ENCODE measurements around the gene KCTD21.
A peak's percentile ranks its signal among the peaks of the same experiment; 100 is the strongest.
"Not testable (repeated sequence)": the region's sequence is repeated elsewhere in the genome, so short reads cannot be mapped to it uniquely, and the experiment has no call there.

The KCTD21 gene

GRCh38 chr11:78176605-78177141 is 11.8 kb downstream of the KCTD21 start:
- H3K4me3 ChIP-seq (replicated peaks in 1 of 2; ENCODE audit: low read depth in 2 of 2, low read length in 2 of 2) = no peak overlapping the region
- TF ChIP-seq CTCF (IDR thresholded peaks at IDR 0.05; ENCODE audit: low read depth, low read length) = no peak
- DNase-seq (ENCODE audit: low read depth in 2 of 2) = no peak

DNA sequence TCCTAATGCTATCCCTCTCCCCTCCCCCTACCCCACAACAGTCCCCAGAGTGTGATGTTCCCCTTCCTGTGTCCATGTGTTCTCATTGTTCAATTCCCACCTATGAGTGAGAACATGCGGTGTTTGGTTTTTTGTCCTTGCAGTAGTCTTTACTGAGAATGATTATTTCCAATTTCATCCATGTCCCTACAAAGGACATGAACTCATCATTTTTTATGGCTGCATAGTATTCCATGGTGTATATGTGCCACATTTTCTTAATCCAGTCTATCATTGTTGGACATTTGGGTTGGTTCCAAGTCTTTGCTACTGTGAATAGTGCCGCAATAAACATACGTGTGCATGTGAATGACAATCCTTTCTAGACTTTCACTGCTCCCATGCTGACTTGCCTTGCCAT is 12.6 kb downstream of the KCTD21 start:
- not testable (repeated sequence) for H3K4me3 ChIP-seq (replicated peaks in 1 of 2; ENCODE audit: low read depth in 2 of 2, low read length in 2 of 2)

DNA sequence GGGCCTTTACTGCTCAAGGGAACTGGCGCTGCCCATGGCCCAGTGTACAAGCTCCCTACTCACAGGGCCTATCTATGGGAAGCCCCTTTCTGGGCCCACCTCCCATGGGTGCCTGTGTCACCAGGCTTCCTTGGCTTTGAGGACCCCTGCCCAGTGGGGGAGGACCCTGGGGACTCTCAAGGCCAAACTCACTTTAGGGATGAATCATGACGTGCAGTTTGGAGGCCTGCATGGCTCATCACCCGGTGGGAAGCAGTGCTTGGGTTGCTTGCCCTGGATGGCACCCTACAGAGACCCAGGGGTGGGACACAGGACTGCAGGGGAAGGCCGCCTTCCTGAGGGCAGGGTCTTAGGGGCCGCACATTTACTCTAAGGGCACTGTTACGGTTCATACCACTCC is 16.5 kb downstream of the KCTD21 start:
- no peak for TF ChIP-seq CTCF (IDR thresholded peaks at IDR 0.05; ENCODE audit: low read depth, low read length)
- H3K4me3 ChIP-seq (replicated peaks in 1 of 2; ENCODE audit: low read depth in 2 of 2, low read length in 2 of 2) = no peak overlapping the region
- DNase-seq (ENCODE audit: low read depth in 2 of 2) = no peak

More for the DNA sequence above, 12.6 kb downstream of the KCTD21 start:
- DNase-seq (ENCODE audit: low read depth in 2 of 2) = not testable (repeated sequence)

DNA sequence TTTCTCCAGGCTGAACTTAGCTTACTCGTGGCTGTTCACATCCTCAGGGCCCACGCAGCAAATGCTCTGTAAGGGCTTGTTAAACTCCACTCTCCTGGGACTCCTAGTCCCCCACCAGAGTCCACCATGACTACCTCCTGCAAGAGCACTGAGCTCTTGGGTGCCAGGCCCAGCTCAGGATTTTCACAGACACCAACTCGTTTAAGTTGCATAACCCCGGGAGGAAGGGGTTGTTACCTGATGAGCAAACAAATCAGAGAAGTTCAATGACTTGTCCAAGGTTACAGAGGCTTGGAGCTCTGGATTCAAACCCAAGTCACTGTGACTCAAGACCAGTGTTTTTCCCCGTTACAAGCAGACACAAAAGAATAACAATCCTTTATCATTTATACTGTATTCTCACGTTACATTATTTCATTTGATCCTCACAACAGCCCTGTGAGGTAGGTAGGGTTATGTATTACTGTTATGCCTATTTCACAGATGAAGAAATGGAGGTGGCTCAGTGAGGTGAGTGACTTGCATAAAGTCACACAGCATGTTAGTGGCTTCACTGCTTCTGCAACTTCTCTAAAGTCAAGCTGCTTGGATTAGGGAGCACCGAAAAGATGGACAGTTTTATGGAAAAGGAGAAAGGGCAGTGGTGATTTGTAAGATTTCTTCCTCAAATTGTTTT is 17.4 kb downstream of the KCTD21 start:
- peak in 1 of 2 donors; percentile 29 for DNase-seq (ENCODE audit: low read depth in 2 of 2)
- no peak for TF ChIP-seq CTCF (IDR thresholded peaks at IDR 0.05; ENCODE audit: low read depth, low read length)
- H3K4me3 ChIP-seq (replicated peaks in 1 of 2; ENCODE audit: low read depth in 2 of 2, low read length in 2 of 2) = no peak overlapping the region

- no peak for DNase-seq (ENCODE audit: low read depth in 2 of 2)
- TF ChIP-seq CTCF (IDR thresholded peaks at IDR 0.05; ENCODE audit: low read depth, low read length) = no peak
- H3K4me3 ChIP-seq (replicated peaks in 1 of 2; ENCODE audit: low read depth in 2 of 2, low read length in 2 of 2) = no peak overlapping the region
Observed at GRCh38 chr11:78170413-78170812, 18.0 kb downstream of the KCTD21 start.

DNA sequence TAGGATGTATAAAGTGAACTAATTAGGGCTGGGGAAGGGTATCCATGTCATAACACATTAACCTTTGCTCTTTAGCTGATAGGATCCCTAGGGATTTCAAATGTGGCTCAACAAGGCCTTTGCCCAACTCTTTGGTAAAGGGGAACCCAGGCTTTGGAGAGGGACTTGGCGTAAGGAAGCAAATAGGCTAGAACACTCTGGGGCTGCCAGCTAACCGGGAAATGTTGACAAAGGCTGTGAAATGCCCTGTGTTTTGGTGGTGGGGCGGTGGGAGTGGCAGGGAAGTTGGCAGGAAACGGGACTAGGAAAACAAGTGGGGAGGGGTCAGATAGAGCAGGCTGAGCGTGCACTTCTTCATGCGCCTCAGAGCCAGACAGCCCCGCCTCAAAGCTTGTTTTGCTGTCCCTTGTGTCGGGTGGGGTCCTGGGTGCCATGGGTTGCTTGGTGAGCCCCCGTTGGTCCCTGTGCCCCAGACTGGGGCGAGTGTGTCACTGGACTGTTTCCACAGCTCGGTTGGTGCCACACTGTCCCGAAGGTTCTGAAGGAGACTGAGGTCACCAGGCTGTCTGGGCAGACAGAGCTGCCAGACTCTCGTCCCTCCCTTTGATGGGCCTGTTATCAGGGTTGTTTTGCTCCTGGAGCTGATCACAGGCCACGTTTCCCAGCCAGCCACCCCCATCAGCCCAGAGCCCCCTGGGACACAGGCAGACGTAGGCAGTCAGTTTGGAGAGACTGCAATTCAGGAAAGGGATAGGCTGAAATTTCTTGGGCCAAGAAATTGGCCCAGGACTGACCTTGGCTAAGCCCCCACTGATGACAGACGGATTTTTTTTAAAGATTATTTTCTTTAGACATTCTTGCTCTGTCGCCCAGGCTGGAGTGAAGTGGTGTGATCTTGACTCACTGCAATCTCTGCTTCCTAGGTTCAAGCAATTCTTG is 19.6 kb downstream of the KCTD21 start:
- peak; percentile 97 to 98 for DNase-seq (ENCODE audit: low read depth in 2 of 2)
- TF ChIP-seq CTCF (IDR thresholded peaks at IDR 0.05; ENCODE audit: low read depth, low read length) = no peak
- H3K4me3 ChIP-seq (replicated peaks in 1 of 2; ENCODE audit: low read depth in 2 of 2, low read length in 2 of 2) = no peak overlapping the region

Measured in cardiac fibroblast (primary cell).